Measurements from ENCODE around the gene LRP1. TPM values are rescaled to one million over a fixed set of nuclear protein-coding genes. Genes with fewer than 3 reads are reported as not detected.
A peak's percentile ranks its signal among the peaks of the same experiment; 100 is the strongest.

LRP1 gene
- polyA plus RNA-seq, 1 donor (not counting 4 experiments of a cell fraction or from before 2014, with no cell fraction given) = 4.9 TPM

GRCh38 chr12:57236201-57236924 is 108.1 kb downstream of the LRP1 start:
- TF ChIP-seq, protein P1, sequence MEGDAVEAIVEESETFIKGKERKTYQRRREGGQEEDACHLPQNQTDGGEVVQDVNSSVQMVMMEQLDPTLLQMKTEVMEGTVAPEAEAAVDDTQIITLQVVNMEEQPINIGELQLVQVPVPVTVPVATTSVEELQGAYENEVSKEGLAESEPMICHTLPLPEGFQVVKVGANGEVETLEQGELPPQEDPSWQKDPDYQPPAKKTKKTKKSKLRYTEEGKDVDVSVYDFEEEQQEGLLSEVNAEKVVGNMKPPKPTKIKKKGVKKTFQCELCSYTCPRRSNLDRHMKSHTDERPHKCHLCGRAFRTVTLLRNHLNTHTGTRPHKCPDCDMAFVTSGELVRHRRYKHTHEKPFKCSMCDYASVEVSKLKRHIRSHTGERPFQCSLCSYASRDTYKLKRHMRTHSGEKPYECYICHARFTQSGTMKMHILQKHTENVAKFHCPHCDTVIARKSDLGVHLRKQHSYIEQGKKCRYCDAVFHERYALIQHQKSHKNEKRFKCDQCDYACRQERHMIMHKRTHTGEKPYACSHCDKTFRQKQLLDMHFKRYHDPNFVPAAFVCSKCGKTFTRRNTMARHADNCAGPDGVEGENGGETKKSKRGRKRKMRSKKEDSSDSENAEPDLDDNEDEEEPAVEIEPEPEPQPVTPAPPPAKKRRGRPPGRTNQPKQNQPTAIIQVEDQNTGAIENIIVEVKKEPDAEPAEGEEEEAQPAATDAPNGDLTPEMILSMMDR (optimal IDR thresholded peaks at IDR 0.05 in 1 of 3, IDR thresholded peaks at IDR 0.05 in 1 of 3, conservative IDR thresholded peaks at IDR 0.05 in 1 of 3; ENCODE audit: extremely low read depth in 1 of 3, insufficient read depth in 2 of 3, low read length in 3 of 3) = no peak
- TF ChIP-seq EZH2 (IDR thresholded peaks at IDR 0.05; ENCODE audit: low read length) = no peak
- Histone ChIP-seq H3K9me3 (ENCODE audit: control insufficient read depth, low read depth, low read length) (no peaks in the 10 kb centered on the region), H3K27me3 (ENCODE audit: control insufficient read depth, extremely low read depth, insufficient read depth, low read length) (peaks cover 26% of the 10 kb centered on the region), H3K27ac (ENCODE audit: control insufficient read depth, insufficient read depth, low read length) (no peak overlapping the region), H3K36me3 (ENCODE audit: control insufficient read depth in 2 of 2, extremely low read depth in 1 of 2, insufficient read depth in 2 of 2, low read length in 2 of 2) (peaks cover 23 to 36% of the 10 kb centered on the region in 2 experiments), H3K4me2 (ENCODE audit: control insufficient read depth, extremely low read depth, insufficient read depth, low read depth, low read length) (peak overlapping the region; percentile 94), H4K20me1 (ENCODE audit: control insufficient read depth, extremely low read depth, insufficient read depth, low read length) (no peaks in the 10 kb centered on the region), H3K79me2 (ENCODE audit: control insufficient read depth, insufficient read depth, low read length) (peaks cover 6% of the 10 kb centered on the region), H3K9me1 (ENCODE audit: control insufficient read depth, extremely low read depth, insufficient read depth, low read length) (no peaks in the 10 kb centered on the region), H3K4me1 (ENCODE audit: control insufficient read depth, extremely low read depth, insufficient read depth, low read length) (peaks cover 78% of the 10 kb centered on the region), H3K9ac (ENCODE audit: control insufficient read depth, extremely low read depth, insufficient read depth, low read length) (peak overlapping the region; percentile 37), H3K4me3 (ENCODE audit: control insufficient read depth in 2 of 3, extremely low read depth in 1 of 3, insufficient read depth in 2 of 3, low read depth in 1 of 3, low read length in 3 of 3) (peak overlapping the region; percentile 5 to 39 (median 19)), H2AFZ (ENCODE audit: control insufficient read depth, low read length) (no peak overlapping the region)
- dilution Hi-C loops (cut with MboI; ENCODE audit: extremely low pct_ligation_motif_present, low sequenced_read_pairs) = no loop called here
- FAIRE-seq (peak; percentile 58), DNase-seq (ENCODE audit: low read depth, low spot score) (no peak)

DNA sequence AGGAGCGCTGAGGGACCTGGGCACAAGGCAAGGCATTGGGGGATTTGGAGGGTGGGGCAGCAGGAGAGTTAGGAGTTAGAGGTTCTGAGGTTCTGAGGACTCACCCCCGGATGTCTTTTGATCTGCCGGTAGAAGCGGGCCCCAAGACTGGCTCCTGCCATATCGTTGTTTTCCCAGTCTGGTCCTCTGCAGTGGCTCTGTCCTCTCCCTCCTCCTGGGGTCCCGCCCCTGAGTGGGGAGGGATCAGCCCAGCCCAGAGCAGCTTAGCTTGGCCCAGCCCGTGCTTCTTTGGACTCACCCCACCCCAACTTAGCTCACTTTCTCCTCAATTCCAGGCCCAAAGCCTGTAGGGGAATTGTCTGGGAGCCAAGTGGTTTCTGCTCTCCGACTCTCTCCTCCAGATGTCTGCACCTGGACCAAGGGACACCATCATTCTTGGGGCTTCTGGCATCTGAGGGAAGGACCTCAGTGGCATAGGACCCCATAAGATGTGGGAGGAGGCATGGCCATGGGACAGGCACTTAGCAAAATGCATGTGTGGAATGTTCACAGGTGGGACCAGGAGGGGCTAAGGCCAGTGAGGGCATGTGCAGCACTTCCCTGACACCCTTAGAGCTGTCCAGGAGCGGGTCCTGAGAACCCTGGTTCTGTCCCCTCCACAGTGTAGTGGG is 108.8 kb downstream of the LRP1 start:
- H3K27me3 ChIP-seq (ENCODE audit: control insufficient read depth, extremely low read depth, insufficient read depth, low read length) = peaks cover 33% of the 10 kb centered on the region

More for the DNA sequence above, 108.8 kb downstream of the LRP1 start:
- Histone ChIP-seq H3K4me1 (ENCODE audit: control insufficient read depth, extremely low read depth, insufficient read depth, low read length) (peaks cover 73% of the 10 kb centered on the region), H3K9me3 (ENCODE audit: control insufficient read depth, low read depth, low read length) (no peaks in the 10 kb centered on the region), H3K4me3 (ENCODE audit: control insufficient read depth in 2 of 3, extremely low read depth in 1 of 3, insufficient read depth in 2 of 3, low read depth in 1 of 3, low read length in 3 of 3) (peak overlapping the region; percentile 5 to 39 (median 19)), H3K9me1 (ENCODE audit: control insufficient read depth, extremely low read depth, insufficient read depth, low read length) (no peaks in the 10 kb centered on the region), H3K27ac (ENCODE audit: control insufficient read depth, insufficient read depth, low read length) (no peak overlapping the region), H3K36me3 (ENCODE audit: control insufficient read depth in 2 of 2, extremely low read depth in 1 of 2, insufficient read depth in 2 of 2, low read length in 2 of 2) (peaks cover 17 to 29% of the 10 kb centered on the region in 2 experiments), H4K20me1 (ENCODE audit: control insufficient read depth, extremely low read depth, insufficient read depth, low read length) (no peaks in the 10 kb centered on the region), H3K4me2 (ENCODE audit: control insufficient read depth, extremely low read depth, insufficient read depth, low read depth, low read length) (peak overlapping the region; percentile 94), H3K9ac (ENCODE audit: control insufficient read depth, extremely low read depth, insufficient read depth, low read length) (peak overlapping the region; percentile 37), H2AFZ (ENCODE audit: control insufficient read depth, low read length) (no peak overlapping the region), H3K79me2 (ENCODE audit: control insufficient read depth, insufficient read depth, low read length) (no peaks in the 10 kb centered on the region)
- TF ChIP-seq, protein P1 (optimal IDR thresholded peaks at IDR 0.05 in 1 of 3, IDR thresholded peaks at IDR 0.05 in 1 of 3, conservative IDR thresholded peaks at IDR 0.05 in 1 of 3; ENCODE audit: extremely low read depth in 1 of 3, insufficient read depth in 2 of 3, low read length in 3 of 3) = no peak
- TF ChIP-seq EZH2 (IDR thresholded peaks at IDR 0.05; ENCODE audit: low read length) = no peak
- dilution Hi-C loops (cut with MboI; ENCODE audit: extremely low pct_ligation_motif_present, low sequenced_read_pairs) = no loop called here
- FAIRE-seq = peak; percentile 52
- no peak for DNase-seq (ENCODE audit: low read depth, low spot score)
